Heart left ventricle (tissue), 16 donors: Measurements from ENCODE around the gene TNIP1. TPM values are rescaled to one million over a fixed set of nuclear protein-coding genes. Genes with fewer than 3 reads are reported as not detected.

Experiments used
- ATAC-seq, 4 donors: fragments of 200-7000 bp; cut with Tn5 transposase; one replicate each; pipeline ENCODE4 v1.9.1; 2020 to 2022; ENCODE audit warnings: moderate library complexity in 4 of 4, mild to moderate bottlenecking in 3 of 4, moderate number of reproducible peaks in 1 of 4
- DNase-seq, 5 donors: peaks; one replicate each; pipeline ENCODE4 v3.0.0-alpha.2; 2020
- H3K27ac ChIP-seq, 12 donors: fragments of 200-600 bp; sonication (generic) in 4 of 12; one replicate each; pipeline versions ENCODE4 v1.5.0 to v1.8.0; 2016 to 2022; ENCODE audit warnings: mild to moderate bottlenecking in 2 of 12
- H3K27me3 ChIP-seq, 9 donors: fragments of 200-600 bp; sonication (generic) in 2 of 9; one replicate each; pipeline versions ENCODE4 v1.5.1 to v1.8.0; 2016 to 2022; ENCODE audit warnings: mild to moderate bottlenecking in 3 of 9
- H3K36me3 ChIP-seq, 9 donors: fragments of 200-600 bp; sonication (generic) in 2 of 9; one replicate each; pipeline versions ENCODE4 v1.5.0 to v1.8.0; 2018 to 2022; ENCODE audit warnings: mild to moderate bottlenecking in 2 of 9
- H3K4me1 ChIP-seq, 12 donors: fragments of 200-600 bp; sonication (generic) in 4 of 12; one replicate each; pipeline versions ENCODE4 v1.5.0 to v1.8.0; 2016 to 2022; ENCODE audit warnings: mild to moderate bottlenecking in 3 of 12
- H3K4me3 ChIP-seq, 12 donors: fragments of 200-600 bp; sonication (generic) in 4 of 12; one replicate each; pipeline versions ENCODE4 v1.5.0 to v1.8.0; 2017 to 2022; ENCODE audit warnings: mild to moderate bottlenecking in 9 of 12, moderate library complexity in 4 of 12
- H3K9me3 ChIP-seq, 12 donors: fragments of 200-600 bp; sonication (generic) in 4 of 12; one replicate each; pipeline versions ENCODE4 v1.5.0 to v1.8.0; 2016 to 2022; ENCODE audit warnings: mild to moderate bottlenecking in 1 of 12
- CTCF ChIP-seq, 12 donors: fragments of 200-600 bp; sonication (generic) in 4 of 12; IDR thresholded peaks; one replicate each; pipeline versions ENCODE4 v1.5.0 to v1.8.0; 2018 to 2022; ENCODE audit warnings: antibody characterized with exemption in 12 of 12, mild to moderate bottlenecking in 5 of 12
- POLR2A ChIP-seq, 2 donors: fragments of 450-650 bp; IDR thresholded peaks; one replicate each; pipeline ENCODE4 v1.6.1; 2017; ENCODE audit warnings: antibody characterized with exemption in 2 of 2, mild to moderate bottlenecking in 2 of 2, moderate library complexity in 2 of 2
- WGBS, 4 donors: extraction: QIAGEN DNeasy Blood & Tissue Kit in 2 of 4; methylation state at CpG; one replicate each; pipeline versions ENCODE4 v1.1.5 to v1.1.7; 2013 to 2018; 5-methylcytosine and 5-hydroxymethylcytosine counted together
- intact Hi-C, 10 donors: fragments of 100-400 bp; cut with DNase I; formaldehyde crosslinking; loops; one replicate each; pipeline versions ENCODE4 v1.11.1 to v1.14.2; 2022
- polyA plus RNA-seq, 2 donors: library from polyadenylated mRNA; stranded (reverse); fragments of 200-250 nt; gene quantifications; one replicate each; pipeline ENCODE4 v1.2.3, GENCODE V29; 2013
- total RNA-seq, 9 donors: library from RNA; depleted of rRNA in 2 of 9; stranded (reverse); fragments of >200 nt in 2 of 9; fragmentation: NEBNext Ultra II Directional in 3 of 9; extraction: Animal tissue kit (Norgen Biotek cat#: 25700) in 3 of 9; gene quantifications; one replicate each; pipeline versions ENCODE4 v1.1.0 to v1.2.4, GENCODE V29; 2016 to 2023
- donor health status: ischemic (EF 13 %, LVEDD 7.1; RV severe dilation, severe dysfunction).
- donor health status: healthy with polysubstance abuse.
- donor health status: DM: no; HTN: yes; CAD: no.
- donor health status: DM: no; HTN: no; CAD: no.
- donor health status: ischemic (EF 25% LVEDD 6.9; RV normal size, moderate dysfunction).
- donor health status: ischemic (EF 25% LVEDD 5.7; RV mildly dilated, moderate dysfunction).
- donor health status: healthy.
- donor health status: DM: yes; HTN: yes; CAD: no.
- donor health status: ischemic (EF 35%, LVEDD 5.7; RV mildly dilated, moderate dysfunction).
- donor health status: nonischemic (EF 11% LVEDD 7.7; RV severe dilation, severe dysfunction).
- donor health status: DM: yes; HTN: yes; CAD: no.
- donor health status: PGD.
- donor health status: ischemic (EF 29% LVEDD 5.4; RV normal size, mild dysfunction).
- donor health status: nonischemic (EF 23%, LVEDD 6.1; RV moderate dilation, normal function).

Gene TNIP1
- total and polyA plus RNA-seq, 11 donors, result 86.0 to 180 (median 108) TPM

GRCh38 chr5:151038801-151039238 lies 42.0 kb downstream of the TNIP1 start:
- peak in 2 of 4 donors; percentile 10 to 34 for ATAC-seq

GRCh38 chr5:151038412-151038745 lies 42.5 kb downstream of the TNIP1 start:
- ATAC-seq, result peak in 3 of 4 donors; percentile 2 to 10 (median 5)
- no peak overlapping the region for H3K4me3 ChIP-seq
- TF ChIP-seq CTCF (IDR thresholded peaks at IDR 0.05), result no peak
- TF ChIP-seq POLR2A (IDR thresholded peaks at IDR 0.05), result no peak
- WGBS, 4 donors, result 59 to 72% (median 71%) methylated on average over 8 of the region's 8 CpGs
- H3K36me3 ChIP-seq, result peaks cover 0 to 98% (median 85%) of the 10 kb centered on the region in 9 donors
- intact Hi-C loops, result loop anchor here in 1 of 10 donors (10.0 kb wide), 1 partner anchor 244 kb away; no protein-coding TSS in a partner anchor
- peaks cover 12 to 45% (median 32%) of the 10 kb centered on the region in 12 donors for H3K4me1 ChIP-seq
- H3K27me3 ChIP-seq, result no peaks in the 10 kb centered on the region
- DNase-seq, result peak in 2 of 5 donors; percentile 38 to 46
- H3K9me3 ChIP-seq, result no peaks in the 10 kb centered on the region
- peak overlapping the region in 11 of 12 donors; percentile 56 to 85 (median 77) for H3K27ac ChIP-seq

More at GRCh38 chr5:151038801-151039238, 42.0 kb downstream of the TNIP1 start:
- 63 to 94% (median 69%) methylated on average over 7 of the region's 7 CpGs for WGBS, 4 donors
- no peaks in the 10 kb centered on the region for H3K27me3 ChIP-seq
- TF ChIP-seq POLR2A (IDR thresholded peaks at IDR 0.05), result no peak
- no peak for TF ChIP-seq CTCF (IDR thresholded peaks at IDR 0.05)
- peak in 1 of 5 donors; percentile 48 for DNase-seq
- H3K4me3 ChIP-seq, result no peak overlapping the region
- peaks cover 0 to 98% (median 85%) of the 10 kb centered on the region in 9 donors for H3K36me3 ChIP-seq
- H3K4me1 ChIP-seq, result peaks cover 12 to 45% (median 32%) of the 10 kb centered on the region in 12 donors
- intact Hi-C loops, result loop anchor here in 1 of 10 donors (10.0 kb wide), 1 partner anchor 244 kb away; no protein-coding TSS in a partner anchor
- H3K27ac ChIP-seq, result peak overlapping the region in 11 of 12 donors; percentile 56 to 85 (median 77)
- no peaks in the 10 kb centered on the region for H3K9me3 ChIP-seq

GRCh38 chr5:151037561-151038411 lies 43.0 kb downstream of the TNIP1 start:
- WGBS, 4 donors, result 42 to 51% (median 50%) methylated on average over 12 of the region's 12 CpGs
- TF ChIP-seq POLR2A (IDR thresholded peaks at IDR 0.05), result no peak
- no peak for TF ChIP-seq CTCF (IDR thresholded peaks at IDR 0.05)
- Histone ChIP-seq H3K9me3 (no peaks in the 10 kb centered on the region), H3K4me3 (no peak overlapping the region), H3K27ac (peak overlapping the region; percentile 53 to 85 (median 75)), H3K27me3 (no peaks in the 10 kb centered on the region), H3K4me1 (peaks cover 12 to 45% (median 32%) of the 10 kb centered on the region in 12 donors), H3K36me3 (peaks cover 0 to 97% (median 83%) of the 10 kb centered on the region in 9 donors)
- intact Hi-C loops, result loop anchor here in 1 of 10 donors (10.0 kb wide), 1 partner anchor 243 kb away; no protein-coding TSS in a partner anchor
- ATAC-seq, result peak; percentile 30 to 65 (median 52)
- DNase-seq, result peak in 2 of 5 donors; percentile 31 to 39

- ATAC-seq (no peak), DNase-seq (no peak)
- Histone ChIP-seq H3K4me3 (no peak overlapping the region), H3K4me1 (peaks cover 12 to 45% (median 32%) of the 10 kb centered on the region in 12 donors), H3K36me3 (peaks cover 0 to 97% (median 83%) of the 10 kb centered on the region in 9 donors), H3K27ac (peak overlapping the region in 4 of 12 donors; percentile 78 to 85 (median 80)), H3K9me3 (no peaks in the 10 kb centered on the region), H3K27me3 (no peaks in the 10 kb centered on the region)
- WGBS, 4 donors, result 83 to 86% (median 85%) methylated on average over 6 of the region's 6 CpGs
- intact Hi-C loops, result loop anchor here in 1 of 10 donors (10.0 kb wide), 1 partner anchor 242 kb away; no protein-coding TSS in a partner anchor
- no peak for TF ChIP-seq POLR2A (IDR thresholded peaks at IDR 0.05)
- no peak for TF ChIP-seq CTCF (IDR thresholded peaks at IDR 0.05)
Observed at GRCh38 chr5:151036556-151036955, 44.3 kb downstream of the TNIP1 start.
